NOMO-1 treated with dmso at 0.1 percent for 144 hours (cell line): Measurements from ENCODE around the gene EXO1.
"Not testable (repeated sequence)": the region's sequence is repeated elsewhere in the genome, so short reads cannot be mapped to it uniquely, and the experiment has no call there.

Source experiments
- DNase-seq: peaks from one replicate; lab custom pipeline; 2025; ENCODE audit not compliant: unreplicated experiment; lab: John Stamatoyannopoulos, UW

The EXO1 gene

DNA sequence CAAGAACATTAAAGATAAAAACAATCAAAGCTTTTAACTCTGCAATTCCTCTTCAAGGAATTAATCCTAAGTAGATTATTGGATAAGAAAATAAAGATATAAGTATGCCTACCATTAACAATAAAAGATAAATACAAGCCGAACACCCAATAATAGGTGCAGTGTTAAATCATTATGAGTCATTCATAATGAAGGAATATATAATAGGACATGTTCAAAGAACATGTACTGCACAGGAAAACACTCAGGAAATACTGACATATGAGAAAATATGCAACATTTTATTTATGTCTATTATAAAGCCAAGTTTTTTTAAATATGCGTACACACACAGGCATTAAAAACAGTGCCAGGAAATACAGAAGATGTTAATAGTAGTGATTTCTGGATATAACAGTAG is 11.1 kb upstream of the EXO1 start:
- no peak for DNase-seq

DNA sequence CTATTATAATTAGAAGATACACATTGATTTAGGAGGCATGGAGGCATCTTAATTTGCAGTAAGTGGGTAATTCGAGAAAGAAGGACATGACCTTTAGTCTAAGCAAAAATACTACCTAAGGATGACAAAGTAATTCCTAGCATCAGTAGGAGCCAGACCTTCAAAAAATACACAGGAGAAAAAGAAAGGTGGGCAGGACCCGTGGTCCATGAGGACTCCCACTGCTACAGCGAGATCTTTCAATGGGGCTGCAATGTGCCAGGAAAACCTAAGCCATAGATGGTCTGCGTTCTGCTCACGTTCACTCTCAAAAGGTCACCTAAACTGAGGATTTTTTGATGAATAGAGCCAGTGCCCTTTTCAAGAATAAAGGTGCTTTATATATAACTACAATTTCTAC is 10.6 kb upstream of the EXO1 start:
- no peak for DNase-seq

DNA sequence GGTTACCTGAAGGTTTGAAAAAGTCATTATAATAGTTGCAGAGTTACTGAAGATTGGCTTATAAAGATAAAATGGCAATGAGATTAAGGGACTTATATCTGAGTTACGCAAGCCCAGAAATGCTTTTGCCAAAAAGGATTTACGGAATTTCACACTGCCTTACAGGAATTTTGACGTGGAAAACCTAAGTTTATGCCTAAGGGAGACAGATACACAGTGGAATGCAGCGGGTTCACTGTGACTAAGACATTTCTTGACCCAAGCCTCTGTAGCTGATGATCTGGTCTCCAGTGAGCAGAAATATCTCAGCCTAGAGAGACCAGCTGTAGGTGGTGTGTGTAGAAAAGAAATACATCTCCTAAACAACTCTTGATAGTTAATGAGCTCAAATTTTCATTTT is 10.1 kb upstream of the EXO1 start:
- DNase-seq, result no peak

DNA sequence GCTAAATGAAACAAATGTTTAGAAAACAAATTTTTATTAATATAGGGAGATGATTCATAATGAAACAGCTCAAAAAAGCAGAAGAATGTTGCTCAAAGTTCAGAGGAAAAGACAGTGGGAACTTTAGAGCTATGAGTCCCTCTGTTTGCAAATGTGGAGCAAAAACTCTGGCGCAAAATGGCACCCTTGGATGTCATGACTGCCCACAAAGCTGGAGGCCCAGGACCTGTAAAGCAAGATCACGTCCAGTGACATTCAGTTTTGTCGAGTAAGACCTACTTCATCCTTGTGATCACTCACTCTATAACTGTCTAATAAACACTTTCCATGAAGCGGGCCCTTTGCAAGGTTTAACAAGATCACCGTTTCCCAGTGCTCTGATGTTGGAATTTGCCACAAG is 9.1 kb upstream of the EXO1 start:
- DNase-seq, result no peak

DNA sequence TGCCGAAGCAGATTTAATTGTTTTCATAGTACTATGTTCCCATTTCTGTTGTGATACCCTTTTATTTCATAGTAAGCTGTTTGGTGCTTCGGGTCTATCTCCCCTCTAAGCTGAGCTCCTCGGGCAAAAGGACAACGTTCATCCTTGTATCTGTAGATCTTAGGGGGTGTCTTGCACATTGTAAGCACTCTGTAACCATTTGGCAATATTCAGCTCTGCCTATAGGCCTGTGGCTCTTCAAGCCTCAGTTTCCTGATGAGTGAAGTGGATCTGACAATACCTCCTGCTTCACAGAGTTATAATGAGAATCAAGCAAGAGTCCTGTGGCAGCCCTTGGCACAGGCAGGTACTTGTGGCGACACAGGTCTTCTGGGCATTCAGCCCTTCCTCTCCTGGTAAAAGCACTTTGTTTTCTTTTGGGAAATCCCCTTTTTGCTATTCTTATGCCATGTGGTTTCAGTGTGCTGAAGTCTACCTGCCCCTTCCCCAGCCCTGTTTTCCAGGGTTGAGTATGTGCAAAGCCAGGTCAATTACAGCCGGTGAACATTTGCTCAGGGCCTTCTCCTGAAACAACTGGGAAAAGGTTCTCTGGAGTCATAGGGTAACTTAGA is 8.5 kb upstream of the EXO1 start:
- no peak for DNase-seq

DNA sequence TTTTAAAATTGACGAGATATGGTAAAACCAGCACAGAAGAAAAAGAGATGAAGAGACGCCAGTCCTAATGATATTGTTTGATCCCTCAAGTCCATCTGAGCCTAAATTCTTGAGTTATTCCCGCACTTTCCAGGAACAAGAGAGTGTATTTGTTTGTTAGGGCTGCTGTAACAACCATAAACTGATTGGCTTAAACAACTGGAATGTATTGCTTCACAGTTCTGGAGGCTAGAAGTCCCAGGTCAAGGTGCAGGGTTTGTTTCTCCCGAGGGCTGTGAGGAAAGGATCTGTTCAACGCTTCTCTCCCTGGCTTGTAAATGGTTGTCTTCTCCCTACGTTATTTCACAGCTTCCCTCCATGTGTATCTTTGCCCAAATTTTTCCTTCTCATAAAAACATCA is 7.8 kb upstream of the EXO1 start:
- no peak for DNase-seq

DNA sequence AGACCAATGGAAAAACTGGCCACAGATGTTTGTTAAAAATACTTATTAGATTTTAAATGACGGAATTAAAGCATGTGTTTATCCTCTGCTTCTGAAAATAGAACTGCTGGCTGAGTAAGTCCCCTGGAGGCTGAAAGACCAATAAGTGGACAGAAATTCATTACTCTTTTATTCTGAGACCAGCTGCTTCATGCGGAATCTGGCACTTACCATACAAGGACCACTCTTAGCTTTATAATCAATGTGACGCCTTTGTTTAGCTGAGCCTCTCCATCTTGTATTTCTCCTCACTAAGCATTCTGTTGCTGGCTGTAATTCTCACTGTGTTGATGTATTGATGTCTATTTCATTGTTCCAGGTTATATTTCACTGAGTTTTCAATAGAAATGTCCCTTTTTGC is 6.3 kb upstream of the EXO1 start:
- DNase-seq, result no peak

DNA sequence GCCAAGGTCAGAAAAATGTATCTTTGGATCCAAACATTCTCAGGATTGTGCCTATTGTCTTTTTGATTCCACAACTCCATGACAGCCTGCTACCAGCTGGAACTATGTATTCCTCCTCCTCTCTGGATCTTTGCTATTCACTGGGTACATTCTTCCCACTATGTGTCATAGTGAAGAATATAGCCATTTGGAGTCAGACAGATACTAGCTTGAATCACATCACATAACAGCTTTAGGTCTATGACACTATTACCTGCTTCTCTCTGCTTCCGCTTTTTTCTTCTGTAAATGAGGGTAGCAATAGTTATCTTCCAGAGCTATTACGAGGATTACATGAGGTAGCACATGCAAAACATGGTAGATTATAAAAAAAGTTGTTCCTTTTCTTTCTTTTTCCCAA is 5.4 kb upstream of the EXO1 start:
- no peak for DNase-seq

DNA sequence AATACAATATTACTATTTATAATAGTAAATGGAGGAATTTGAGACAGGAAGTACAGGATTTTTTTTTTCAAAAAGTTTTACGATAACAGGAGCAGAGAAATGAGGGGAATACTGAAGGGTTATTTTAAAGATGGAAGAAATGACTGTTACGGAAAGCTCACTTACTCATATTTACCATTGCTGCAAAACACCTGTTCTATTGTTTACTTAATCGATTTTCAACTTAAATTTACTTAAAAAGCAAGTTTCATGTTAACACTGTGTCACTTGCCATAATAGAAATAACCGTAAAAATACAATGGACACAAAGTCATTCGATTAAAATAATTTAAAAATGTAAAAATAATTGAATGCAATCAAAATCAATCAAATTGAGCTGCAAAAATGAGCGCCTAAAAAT is 3.4 kb upstream of the EXO1 start:
- DNase-seq, result no peak

DNA sequence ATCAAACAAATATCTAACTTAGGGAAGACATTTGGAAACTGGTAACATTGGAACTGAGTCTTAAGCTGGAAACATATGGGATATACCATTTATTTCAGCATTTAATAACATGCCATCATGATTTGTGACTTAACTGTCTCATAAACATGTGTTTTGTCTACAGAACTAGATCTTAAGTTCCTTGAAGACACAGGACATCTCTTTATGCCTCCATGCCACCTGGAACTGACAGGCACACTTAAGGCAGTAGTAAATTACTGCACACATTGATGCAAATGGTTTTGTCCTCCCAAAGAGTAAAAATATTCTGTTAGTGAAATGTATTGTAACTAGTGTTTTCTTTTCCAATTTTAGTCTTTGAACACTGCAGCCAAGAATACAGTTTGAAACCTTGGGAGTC is 1.6 kb upstream of the EXO1 start:
- DNase-seq, result no peak

DNA sequence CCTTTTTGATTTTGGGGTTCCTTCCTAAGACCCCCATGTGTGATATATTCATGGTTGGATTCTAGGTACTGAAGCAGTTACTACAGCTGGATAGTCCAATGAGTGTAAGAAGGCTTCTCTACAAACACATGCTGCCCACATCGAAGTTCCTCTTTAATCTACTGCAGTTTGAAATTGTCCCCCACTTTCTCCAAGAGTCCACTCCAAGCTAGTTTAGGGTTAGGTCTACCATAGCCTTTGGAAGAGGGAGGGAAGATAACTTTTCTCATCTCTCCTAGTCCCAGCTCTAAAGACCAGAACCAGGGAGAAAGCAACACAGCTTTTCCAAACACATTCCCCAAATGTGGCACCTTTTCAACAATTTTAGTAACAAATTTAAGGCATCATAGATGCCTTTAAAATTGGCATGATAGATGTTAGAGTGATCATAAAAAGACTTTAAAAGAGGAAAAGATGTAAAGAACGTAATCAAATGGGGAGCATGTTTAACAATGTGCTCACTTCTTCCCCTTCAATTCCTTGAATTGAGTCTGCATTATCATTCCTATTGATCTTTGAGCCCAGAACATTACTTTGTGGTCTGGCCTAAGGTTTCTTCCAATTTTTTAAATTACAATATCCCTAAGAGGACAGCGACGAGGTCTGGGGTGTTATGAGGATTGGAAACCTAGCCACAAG is 1.0 kb upstream of the EXO1 start:
- no peak for DNase-seq

DNA sequence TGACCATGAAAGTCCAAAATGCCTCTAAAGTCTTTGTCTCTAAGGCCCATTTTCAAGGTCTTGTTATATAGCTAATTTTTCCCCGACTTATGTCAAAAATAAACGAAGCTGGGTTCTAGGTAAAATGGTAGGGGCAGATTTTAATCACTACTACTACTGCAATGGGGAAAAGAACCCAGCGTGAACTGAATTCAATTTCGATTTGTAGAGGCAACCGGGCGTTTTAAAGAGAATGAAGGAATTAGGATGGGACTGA is 536 bp upstream of the EXO1 start:
- DNase-seq, result no peak

DNA sequence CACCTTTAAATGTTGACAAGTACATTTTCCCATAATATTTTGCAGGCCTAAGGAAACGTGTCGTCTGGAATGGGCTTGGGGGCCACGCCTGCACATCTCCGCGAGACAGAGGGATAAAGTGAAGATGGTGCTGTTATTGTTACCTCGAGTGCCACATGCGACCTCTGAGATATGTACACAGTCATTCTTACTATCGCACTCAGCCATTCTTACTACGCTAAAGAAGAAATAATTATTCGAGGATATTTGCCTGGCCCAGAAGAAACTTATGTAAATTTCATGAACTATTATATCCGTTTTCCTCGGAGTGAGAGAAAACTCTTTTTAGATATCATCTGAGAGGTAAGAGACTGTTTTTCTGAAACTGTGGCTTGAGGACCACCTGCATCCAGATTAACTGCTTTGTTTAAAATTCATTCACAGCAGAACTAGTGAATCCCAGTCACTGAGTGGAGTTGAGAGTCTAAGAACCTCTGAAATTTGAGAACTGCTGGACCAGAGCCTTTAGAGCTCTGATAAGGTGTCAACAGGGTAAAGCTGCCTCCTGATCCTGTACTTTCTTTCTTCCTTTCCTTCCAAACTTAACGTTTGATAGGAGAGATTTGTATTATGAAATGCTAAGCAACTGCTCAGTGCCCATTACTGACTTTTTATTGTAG is 811 bp downstream of the EXO1 start:
- no peak for DNase-seq

DNA sequence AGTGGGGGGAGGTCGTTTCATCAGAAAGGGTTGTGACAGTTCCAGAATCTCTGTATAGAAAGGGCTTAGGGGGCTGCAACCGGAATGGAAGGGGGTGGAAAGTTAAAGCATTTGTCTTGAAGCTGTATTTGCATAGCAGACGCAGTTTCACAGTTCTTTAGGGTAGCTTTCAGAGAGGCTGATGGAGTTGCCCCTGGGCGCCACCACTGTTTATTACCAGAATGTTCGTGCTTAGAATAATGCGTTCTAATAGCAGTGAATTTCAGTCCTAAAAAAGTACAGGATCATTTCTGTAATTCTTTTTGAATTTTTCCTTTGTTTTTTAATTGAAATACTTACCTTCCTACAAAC is 1.3 kb downstream of the EXO1 start:
- no peak for DNase-seq

DNA sequence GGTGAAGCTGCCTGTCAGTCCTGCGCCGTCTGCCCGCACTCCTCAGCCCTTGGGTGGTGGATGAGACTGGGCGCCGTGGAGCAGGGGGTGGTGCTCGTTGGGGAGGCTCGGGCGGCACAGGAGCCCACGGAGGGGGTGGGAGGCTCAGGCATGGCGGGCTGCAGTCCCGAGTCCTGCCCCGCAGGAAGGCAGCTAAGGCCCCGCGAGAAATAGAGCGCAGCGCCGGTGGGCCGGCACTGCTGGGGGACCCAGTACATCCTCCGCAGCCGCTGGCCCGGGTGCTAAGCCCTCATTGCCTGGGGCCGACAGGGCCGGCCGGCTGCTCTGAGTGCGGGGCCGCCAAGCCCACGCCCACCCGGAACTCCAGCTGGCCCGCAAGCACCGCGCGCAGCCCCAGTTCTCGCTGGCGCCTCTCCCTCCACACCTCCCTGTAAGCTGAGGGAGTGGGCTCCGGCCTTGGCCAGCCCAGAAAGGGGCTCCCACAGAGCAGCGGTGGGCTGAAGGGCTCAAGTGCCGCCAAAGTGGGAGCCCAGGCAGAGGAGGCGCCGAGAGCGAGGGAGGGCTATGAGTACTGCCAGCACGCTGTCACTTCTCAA is 7.6 kb downstream of the EXO1 start:
- not testable (repeated sequence) for DNase-seq

DNA sequence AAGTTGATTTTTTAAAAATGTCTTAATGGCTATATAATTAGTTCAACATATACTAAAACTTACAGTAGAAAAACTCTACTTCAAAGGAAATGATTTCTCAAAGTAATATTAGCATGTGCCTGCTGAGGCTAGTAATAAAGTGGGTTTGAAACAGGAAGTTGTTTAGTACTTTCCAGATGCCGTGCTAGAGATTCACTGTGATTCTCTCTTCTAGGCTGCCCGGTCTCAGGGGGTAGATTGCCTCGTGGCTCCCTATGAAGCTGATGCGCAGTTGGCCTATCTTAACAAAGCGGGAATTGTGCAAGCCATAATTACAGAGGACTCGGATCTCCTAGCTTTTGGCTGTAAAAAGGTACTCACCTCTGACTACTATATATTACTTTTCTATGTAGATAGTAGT is 9.1 kb downstream of the EXO1 start:
- DNase-seq, result peak; percentile 50

DNA sequence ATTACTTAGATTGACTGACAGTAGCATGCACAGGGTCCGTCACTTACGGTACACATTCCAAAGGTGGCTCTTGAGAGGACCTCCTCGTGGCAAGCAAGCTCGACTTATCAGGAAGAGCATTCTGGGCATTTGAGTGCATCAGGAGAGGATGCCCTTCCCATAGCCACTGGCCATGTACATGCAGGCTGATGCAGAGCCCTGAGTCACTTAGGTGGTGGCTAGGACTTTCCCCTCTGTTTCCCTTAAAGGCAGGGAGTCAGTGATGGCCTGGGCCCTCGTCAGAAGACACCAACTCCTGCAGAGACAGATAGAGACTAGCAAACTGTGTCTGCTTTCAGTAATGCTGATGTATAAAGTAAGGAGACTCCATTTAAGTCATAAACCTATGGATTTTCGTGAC is 12.9 kb downstream of the EXO1 start:
- DNase-seq, result no peak

DNA sequence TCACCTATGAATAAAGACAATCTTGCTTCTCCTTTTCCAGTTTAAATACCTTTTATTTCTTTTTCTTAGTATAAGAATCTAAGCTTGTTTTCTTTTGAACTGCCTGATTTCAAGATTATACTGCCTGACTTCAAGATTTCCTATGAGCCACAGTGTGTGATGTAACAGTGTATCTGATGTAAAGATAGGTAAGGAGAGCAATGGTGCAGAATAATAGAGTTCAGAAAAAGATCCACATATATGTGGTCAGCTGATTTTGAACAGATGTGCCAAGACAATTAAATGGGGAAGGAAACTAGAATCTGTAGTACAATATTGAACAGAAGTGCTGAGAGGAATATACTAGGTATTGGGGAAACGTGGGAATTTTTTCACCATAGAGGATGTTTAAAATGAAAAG is 21.0 kb downstream of the EXO1 start:
- DNase-seq, result no peak

DNA sequence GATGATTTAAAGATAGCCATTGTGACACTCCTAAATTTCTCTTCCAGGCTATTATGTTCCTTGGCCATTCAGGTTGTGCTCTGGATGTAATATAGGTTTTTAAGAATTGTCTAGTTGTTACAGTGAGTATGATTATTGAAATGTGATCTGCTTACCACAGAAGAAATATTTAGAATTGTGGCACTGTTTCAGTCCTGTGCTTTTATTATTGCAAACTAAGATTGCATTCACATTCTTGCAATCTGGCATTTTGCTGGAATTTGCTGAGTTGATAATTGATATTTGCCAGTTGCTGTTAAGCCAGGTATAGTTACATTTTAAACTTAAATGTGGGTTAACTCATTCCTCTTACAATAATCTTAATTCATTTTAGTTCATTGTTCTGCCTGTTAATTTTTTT is 22.3 kb downstream of the EXO1 start:
- no peak for DNase-seq

DNA sequence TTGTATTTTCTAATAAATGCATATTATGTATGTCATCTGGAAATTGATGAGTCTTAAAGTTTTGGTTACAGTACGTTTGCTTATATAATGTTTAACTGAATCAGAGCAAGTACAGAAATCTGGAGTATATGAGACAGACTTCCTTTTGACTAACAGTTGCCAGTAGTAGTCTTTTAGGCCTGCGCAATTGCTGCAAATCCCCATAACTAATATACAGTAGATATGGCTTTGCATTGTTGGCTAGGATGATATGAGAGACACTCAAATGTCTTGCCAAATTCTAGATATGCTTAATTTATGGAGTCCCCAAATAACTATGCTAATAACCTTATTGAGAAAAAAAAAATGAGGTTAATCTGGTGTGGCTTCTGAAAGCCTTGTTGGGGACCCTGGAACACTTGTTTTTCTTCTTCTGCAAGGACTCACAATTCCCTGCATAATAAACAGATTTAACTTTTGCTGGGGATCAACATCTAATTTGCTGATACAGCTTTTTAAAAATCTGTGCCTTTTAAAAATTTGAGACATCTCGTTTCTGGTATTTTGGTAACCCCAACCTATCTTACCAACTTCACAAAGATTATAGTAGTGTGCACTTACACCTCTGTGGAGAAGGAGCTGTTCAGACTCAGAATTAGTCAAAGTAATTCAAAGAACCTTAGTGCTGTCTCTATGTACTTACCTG is 22.9 kb downstream of the EXO1 start:
- DNase-seq, result no peak

DNA sequence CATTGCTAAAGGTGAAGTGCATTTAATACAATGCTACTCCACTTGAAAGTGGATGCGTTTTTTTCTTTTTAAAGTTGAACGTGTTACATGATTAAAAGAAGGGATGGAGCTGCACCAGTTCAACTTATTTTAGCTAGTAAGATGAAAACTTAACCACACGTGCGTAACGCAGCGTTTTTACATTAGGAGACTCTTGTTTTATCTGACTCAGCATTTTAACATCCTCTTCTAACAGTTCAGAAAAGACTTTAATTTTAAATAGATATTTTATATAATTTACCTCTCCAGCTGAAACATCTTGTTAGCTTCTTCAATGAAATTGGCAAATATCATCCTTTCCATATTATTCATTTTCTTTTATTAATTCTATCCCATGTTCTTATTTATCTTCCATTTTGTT is 33.4 kb downstream of the EXO1 start:
- no peak for DNase-seq

DNA sequence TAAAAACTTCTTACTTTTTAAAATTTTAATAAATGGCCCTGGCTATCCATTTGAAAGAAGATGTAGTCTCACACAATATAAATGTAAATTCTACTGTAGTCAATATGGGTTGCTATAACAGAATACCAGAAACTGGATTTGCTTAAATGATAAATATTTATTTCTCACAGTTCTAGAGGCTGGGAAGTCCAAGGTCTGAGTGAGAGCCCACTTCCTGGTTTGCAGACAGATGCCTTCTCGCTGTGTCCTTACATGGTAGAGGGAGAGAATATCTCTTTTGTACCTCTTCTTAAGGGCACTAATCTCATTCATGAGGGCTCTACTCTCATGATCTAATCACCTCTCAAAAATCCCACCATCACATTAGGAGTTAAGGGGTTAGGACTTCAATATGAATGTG is 35.2 kb downstream of the EXO1 start:
- DNase-seq, result no peak
